CD4-positive, alpha-beta T cell (primary cell): ENCODE results near the gene MPZL2. TPM values are rescaled to one million over a fixed set of nuclear protein-coding genes. Genes with fewer than 3 reads are reported as not detected.
A peak's percentile ranks its signal among the peaks of the same experiment; 100 is the strongest.

Experiments used
- ATAC-seq: fragments of 200-7000 bp; cut with Tn5 transposase; one replicate; pipeline ENCODE4 v1.10.0; 2022; ENCODE audit warnings: mild to moderate bottlenecking; ENCODE audit not compliant: poor library complexity
- CTCF ChIA-PET: fragments of 350-600 bp; sonication (Branson Sonifier 250); formaldehyde crosslinking; loops from one replicate; lab custom pipeline; 2021; ENCODE audit warnings: antibody characterized with exemption, inconsistent platforms; lab: Charles Lee
- POLR2A ChIA-PET: fragments of 350-600 bp; sonication (Branson Sonifier 250); formaldehyde crosslinking; loops from one replicate; lab custom pipeline; 2021; ENCODE audit warnings: antibody characterized with exemption, inconsistent platforms; lab: Charles Lee
- DNase-seq, 14 experiments: peaks; one replicate each; pipeline ENCODE4 v3.0.0-alpha.2; 2013 to 2020; ENCODE audit warnings: mixed read lengths in 2 of 14
- H3K27ac ChIP-seq, 2 donors: one replicate each; pipeline versions ENCODE4 v1.5.1 to v1.7.0; 2013; ENCODE audit warnings: low read length in 2 of 2, low read depth in 1 of 2, mild to moderate bottlenecking in 1 of 2
- H3K27me3 ChIP-seq, 2 experiments: 1 replicate in 1 of 2; 2 replicates in 1 of 2; pipeline versions ENCODE4 v1.6.1 to v1.7.0; 2013; ENCODE audit warnings: low read length in 2 of 2, control low read depth in 1 of 2, mild to moderate bottlenecking in 1 of 2, moderate library complexity in 1 of 2; ENCODE audit not compliant: insufficient read depth in 2 of 2, control insufficient read depth in 1 of 2
- H3K36me3 ChIP-seq: one replicate; pipeline ENCODE4 v1.6.1; 2013; ENCODE audit warnings: low read length, control low read depth; ENCODE audit not compliant: insufficient read depth
- H3K4me1 ChIP-seq: one replicate; pipeline ENCODE4 v1.6.1; 2013; ENCODE audit warnings: low read length, control low read depth; ENCODE audit not compliant: insufficient read depth
- H3K4me3 ChIP-seq: one replicate; pipeline ENCODE4 v1.5.1; 2013; ENCODE audit warnings: mild to moderate bottlenecking, low read length, moderate library complexity
- H3K9me3 ChIP-seq, 2 experiments: 1 replicate in 1 of 2; 2 replicates in 1 of 2; pipeline versions ENCODE4 v1.6.1 to v1.7.0; 2013; ENCODE audit warnings: low read length in 2 of 2, mild to moderate bottlenecking in 2 of 2, control low read depth in 1 of 2, moderate library complexity in 1 of 2; ENCODE audit not compliant: control insufficient read depth in 1 of 2, insufficient read depth in 1 of 2
- H3K27ac Mint-ChIP-seq: one replicate; pipeline ENCODE4 v1.8.0; 2020; ENCODE audit warnings: mixed read lengths
- H3K27me3 Mint-ChIP-seq: one replicate; pipeline ENCODE4 v1.8.0; 2021; ENCODE audit warnings: mixed read lengths
- H3K36me3 Mint-ChIP-seq: one replicate; pipeline ENCODE4 v1.8.0; 2021; ENCODE audit warnings: low read depth, mixed read lengths
- H3K4me1 Mint-ChIP-seq: one replicate; pipeline ENCODE4 v1.8.0; 2021; ENCODE audit warnings: low read depth, mixed read lengths
- H3K4me3 Mint-ChIP-seq: one replicate; pipeline ENCODE4 v1.8.0; 2020; ENCODE audit warnings: mild to moderate bottlenecking, mixed read lengths
- H3K9me3 Mint-ChIP-seq: one replicate; pipeline ENCODE4 v1.8.0; 2020; ENCODE audit warnings: mixed read lengths
- CTCF ChIP-seq: fragments of 200-600 bp; IDR thresholded peaks from one replicate; pipeline ENCODE4 v1.8.0; 2022; ENCODE audit warnings: antibody characterized with exemption, mild to moderate bottlenecking
- intact Hi-C, 2 experiments: fragments of 100-400 bp; cut with DNase I in 1 of 2; cut with micrococcal nuclease in 1 of 2; formaldehyde crosslinking; loops; one replicate each; pipeline versions ENCODE4 v1.15.1 to v1.9.0; 2023 to 2025; cut with DNase I, micrococcal nuclease
- polyA plus RNA-seq, 2 donors: library from polyadenylated mRNA; unstranded; fragments of 120-200 nt; gene quantifications; one replicate each; pipeline ENCODE4 v1.2.1, GENCODE V29; 2013
- total RNA-seq, 174 experiments: library from RNA in 2 of 174; stranded (reverse) in 2 of 174; gene quantifications; one replicate each; pipeline ENCODE4 v1.2.3 and lab custom pipeline; 2021 to 2026

MPZL2 gene
- total RNA-seq, result 1 to 10 TPM in 1 of 2 experiments, under 1 TPM in 1; 0.95 to 1.8 TPM
- polyA plus RNA-seq (2013, experiment 1 of 2), result 2.2 TPM
- polyA plus RNA-seq (2013, experiment 2 of 2), result 2.0 TPM
- total RNA-seq (lab: John Stamatoyannopoulos, UW), result 0.40 to 44.9 (median 4.9) reads per million in 172 experiments

DNA sequence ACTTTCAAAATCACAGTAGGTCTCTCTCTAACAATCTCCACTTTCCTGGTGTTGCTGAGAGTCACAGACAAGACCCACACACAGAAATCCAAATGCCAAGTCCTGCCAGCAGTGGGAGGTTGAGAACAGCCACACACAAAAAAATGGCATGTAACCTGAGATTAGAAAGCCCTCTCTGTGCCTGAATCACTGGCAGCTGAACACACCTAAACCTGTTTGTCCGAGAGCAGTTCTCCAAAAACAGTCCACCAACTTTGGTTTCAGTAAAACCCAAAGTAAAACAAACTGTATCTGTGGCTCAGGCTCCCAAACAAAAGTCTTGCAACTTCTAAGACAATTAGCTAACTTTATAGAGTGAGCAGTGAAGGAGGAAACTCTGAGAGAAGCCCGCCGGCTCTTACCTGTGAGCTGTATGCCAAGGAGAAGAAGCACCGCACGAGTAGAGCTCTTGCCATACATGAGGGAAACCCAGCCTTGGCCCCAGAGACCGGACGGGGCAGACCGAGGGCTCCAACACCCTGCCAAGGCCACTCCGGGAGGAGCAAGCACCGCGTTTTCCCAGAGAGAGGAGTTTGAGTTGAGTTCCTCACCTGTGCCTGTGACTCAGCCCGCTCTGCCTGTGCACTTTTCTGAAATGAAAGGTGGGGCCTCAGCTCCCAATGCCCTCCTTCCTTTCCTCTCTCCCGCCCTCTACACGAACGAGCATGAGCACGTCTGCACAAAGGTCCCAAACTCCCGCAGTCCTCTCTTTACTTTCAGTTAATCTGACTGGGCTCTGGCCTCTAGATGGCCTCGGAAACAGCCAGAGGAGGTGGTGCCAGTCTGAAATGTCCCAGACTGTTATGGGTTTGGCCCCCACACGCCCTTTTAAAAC lies at the start of gene MPZL2:
Gene MPZL2 (minus strand): TSS at position 603 of the 874 bp plus-strand sequence. CDS start 144 bp downstream, at position 459.
- CTCF ChIA-PET, result interaction anchor here (0.8 to 2.2 kb wide), 11 partner anchors 9 to 89 kb away, joined by 3 to 14 read pairs (median 4); no protein-coding TSS in a partner anchor
- peaks cover 17% of the 10 kb centered on the region for H3K4me1 ChIP-seq
- H3K9me3 ChIP-seq, result no peaks in the 10 kb centered on the region
- no peaks in the 10 kb centered on the region for H3K36me3 ChIP-seq
- H3K36me3 Mint-ChIP-seq, result no peaks in the 10 kb centered on the region
- peak; percentile 77 for ATAC-seq
- no peak within 1 kb of the TSS for H3K27ac ChIP-seq
- POLR2A ChIA-PET, result interaction anchor here (0.7 to 3.5 kb wide), 15 partner anchors 10 to 172 kb away, joined by 3 to 16 read pairs (median 4); partner anchors contain the start of genes CD3E, JAML and MPZL3
- peaks cover 48% of the 10 kb centered on the region for H3K4me1 Mint-ChIP-seq
- no peaks in the 10 kb centered on the region for H3K9me3 Mint-ChIP-seq
- no peaks in the 10 kb centered on the region for H3K27me3 Mint-ChIP-seq
- intact Hi-C loops, result no loop called here
- peak in 7 of 14 experiments; percentile 12 to 66 (median 30) for DNase-seq
- no peaks in the 10 kb centered on the region for H3K27me3 ChIP-seq
- peak within 1 kb of the TSS; percentile 40 for H3K4me3 ChIP-seq
- peak within 1 kb of the TSS; percentile 90 for H3K4me3 Mint-ChIP-seq
- peak within 1 kb of the TSS; percentile 86 for H3K27ac Mint-ChIP-seq
- no peak for TF ChIP-seq CTCF

GRCh38 chr11:118313242-118313641 lies 49.1 kb upstream of the MPZL2 start:
- Histone ChIP-seq H3K27me3 (no peaks in the 10 kb centered on the region), H3K9me3 (no peaks in the 10 kb centered on the region), H3K4me1 (peaks cover 79% of the 10 kb centered on the region), H3K36me3 (peaks cover 67% of the 10 kb centered on the region), H3K27ac (peak overlapping the region; percentile 38 to 42), H3K4me3 (no peak overlapping the region)
- peaks cover 91% of the 10 kb centered on the region for H3K36me3 Mint-ChIP-seq
- H3K27ac Mint-ChIP-seq, result peak overlapping the region; percentile 100
- ChIA-PET POLR2A (interaction anchor here (0.6 to 1.5 kb wide), 2 partner anchors 18 to 37 kb away, joined by 3 to 6 read pairs; no protein-coding TSS in a partner anchor), CTCF (no interaction called here)
- peaks cover 96% of the 10 kb centered on the region for H3K4me1 Mint-ChIP-seq
- DNase-seq, result no peak
- no peaks in the 10 kb centered on the region for H3K27me3 Mint-ChIP-seq
- TF ChIP-seq CTCF, result no peak
- intact Hi-C loops, result no loop called here
- no peak overlapping the region for H3K4me3 Mint-ChIP-seq
- no peaks in the 10 kb centered on the region for H3K9me3 Mint-ChIP-seq
- no peak for ATAC-seq

- peak overlapping the region; percentile 39 to 42 for H3K27ac ChIP-seq
- Mint-ChIP-seq H3K36me3 (peaks cover 97% of the 10 kb centered on the region), H3K27ac (peak overlapping the region; percentile 100), H3K9me3 (no peaks in the 10 kb centered on the region), H3K4me3 (peak overlapping the region; percentile 44), H3K27me3 (no peaks in the 10 kb centered on the region), H3K4me1 (peaks cover 96% of the 10 kb centered on the region)
- no peak for TF ChIP-seq CTCF
- ChIA-PET POLR2A (interaction anchor here (0.6 kb wide), 1 partner anchor 8 kb away, joined by 3 read pairs; the partner anchor contains the start of gene CD3E), CTCF (interaction anchor here (0.6 to 2.2 kb wide), 8 partner anchors 16 to 145 kb away, joined by 3 to 19 read pairs (median 4); partner anchors contain the start of genes JAML and MPZL2)
- intact Hi-C loops, result no loop called here
- no peaks in the 10 kb centered on the region for H3K9me3 ChIP-seq
- no peak overlapping the region for H3K4me3 ChIP-seq
- H3K27me3 ChIP-seq, result no peaks in the 10 kb centered on the region
- H3K36me3 ChIP-seq, result peaks cover 77% of the 10 kb centered on the region
- ATAC-seq (no peak), DNase-seq (no peak)
- H3K4me1 ChIP-seq, result peaks cover 79% of the 10 kb centered on the region
Observed at GRCh38 chr11:118312328-118312727, 48.2 kb upstream of the MPZL2 start.
